CD14-positive monocyte (primary cell): ENCODE data around the gene GAREM1. TPM values are rescaled to one million over a fixed set of nuclear protein-coding genes. Genes with fewer than 3 reads are reported as not detected.

Source experiments
- DNase-seq, 3 donors: peaks; one replicate each; pipeline ENCODE4 v3.0.0-alpha.2; 2011 to 2022
- H2AFZ ChIP-seq: 2 replicates; pipeline ENCODE4 v1.6.0; 2012; ENCODE audit warnings: mild to moderate bottlenecking, low read depth, low read length, inconsistent platforms; ENCODE audit not compliant: insufficient read depth, poor library complexity, severe bottlenecking
- H3K27ac ChIP-seq, 2 donors: 1 replicate in 1 of 2; 2 replicates in 1 of 2; pipeline ENCODE4 v1.5.1; 2012 to 2013; ENCODE audit warnings: low read length in 2 of 2, control low read depth in 1 of 2, inconsistent platforms in 1 of 2, low read depth in 1 of 2, mild to moderate bottlenecking in 1 of 2
- H3K27me3 ChIP-seq, 2 donors: one replicate each; pipeline versions ENCODE4 v1.6.0 to v1.6.1; 2011 to 2013; ENCODE audit warnings: low read length in 2 of 2; ENCODE audit not compliant: control insufficient read depth in 2 of 2, insufficient read depth in 2 of 2
- H3K36me3 ChIP-seq, 2 donors: replicated peaks in 1 of 2; 1 replicate in 1 of 2; 2 replicates in 1 of 2; pipeline versions ENCODE4 v1.5.1 to v1.6.1; 2012 to 2013; ENCODE audit warnings: low read length in 2 of 2, control low read depth in 1 of 2, inconsistent platforms in 1 of 2, mild to moderate bottlenecking in 1 of 2; ENCODE audit not compliant: insufficient read depth in 2 of 2, control insufficient read depth in 1 of 2
- H3K4me1 ChIP-seq, 2 donors: 1 replicate in 1 of 2; 2 replicates in 1 of 2; pipeline versions ENCODE4 v1.5.1 to v1.6.1; 2012 to 2013; ENCODE audit warnings: low read length in 2 of 2, control low read depth in 1 of 2, inconsistent platforms in 1 of 2, mild to moderate bottlenecking in 1 of 2, moderate library complexity in 1 of 2; ENCODE audit not compliant: insufficient read depth in 2 of 2, control insufficient read depth in 1 of 2
- H3K4me2 ChIP-seq: replicated peaks from 2 replicates; pipeline ENCODE3; 2012; ENCODE audit warnings: low read length, moderate library complexity, mild to moderate bottlenecking; ENCODE audit not compliant: poor library complexity, severe bottlenecking; ENCODE audit errors: extremely low read depth
- H3K4me3 ChIP-seq, 3 experiments: fragments of 200-600 bp in 1 of 3; sonication (generic) in 1 of 3; replicated peaks in 1 of 3; 1 replicate in 2 of 3; 2 replicates in 1 of 3; pipeline ENCODE4 v1.5.1; 2011 to 2013; ENCODE audit warnings: low read length in 3 of 3, mild to moderate bottlenecking in 3 of 3, control low read depth in 2 of 3, low read depth in 2 of 3, inconsistent platforms in 1 of 3, moderate library complexity in 1 of 3
- H3K79me2 ChIP-seq: 2 replicates; pipeline ENCODE4 v1.6.0; 2012; ENCODE audit warnings: mild to moderate bottlenecking, control low read depth, inconsistent platforms, low read length, moderate library complexity; ENCODE audit not compliant: insufficient read depth
- H3K9ac ChIP-seq: 2 replicates; pipeline ENCODE4 v1.6.0; 2017; ENCODE audit warnings: low read length, mild to moderate bottlenecking; ENCODE audit not compliant: insufficient read depth, poor library complexity, severe bottlenecking
- H3K9me3 ChIP-seq, 2 donors: replicated peaks in 1 of 2; 1 replicate in 1 of 2; 2 replicates in 1 of 2; pipeline versions ENCODE4 v1.5.1 to v1.6.1; 2012 to 2013; ENCODE audit warnings: low read length in 2 of 2, control low read depth in 1 of 2; ENCODE audit not compliant: control insufficient read depth in 1 of 2, insufficient read depth in 1 of 2
- H4K20me1 ChIP-seq: 2 replicates; pipeline ENCODE4 v1.6.0; 2012; ENCODE audit warnings: mild to moderate bottlenecking, low read length, control low read depth, moderate library complexity; ENCODE audit not compliant: insufficient read depth
- H3K27ac Mint-ChIP-seq, 7 donors: one replicate each; pipeline ENCODE4 v1.8.0; 2020; ENCODE audit warnings: mild to moderate bottlenecking in 7 of 7, mixed read lengths in 7 of 7, moderate library complexity in 6 of 7, inconsistent platforms in 2 of 7
- H3K27me3 Mint-ChIP-seq, 3 donors: one replicate each; pipeline ENCODE4 v1.8.0; 2021 to 2022; ENCODE audit warnings: low read depth in 3 of 3, mild to moderate bottlenecking in 3 of 3, mixed read lengths in 3 of 3, moderate library complexity in 3 of 3, inconsistent platforms in 1 of 3
- H3K36me3 Mint-ChIP-seq, 2 donors: one replicate each; pipeline ENCODE4 v1.8.0; 2020; ENCODE audit warnings: mixed read lengths in 2 of 2, inconsistent platforms in 1 of 2, mild to moderate bottlenecking in 1 of 2
- H3K4me1 Mint-ChIP-seq: one replicate; pipeline ENCODE4 v1.8.0; 2020; ENCODE audit warnings: mild to moderate bottlenecking, mixed read lengths
- H3K4me3 Mint-ChIP-seq, 2 donors: one replicate each; pipeline ENCODE4 v1.8.0; 2020; ENCODE audit warnings: mild to moderate bottlenecking in 2 of 2, mixed read lengths in 2 of 2, moderate library complexity in 1 of 2
- H3K9me3 Mint-ChIP-seq, 7 donors: one replicate each; pipeline ENCODE4 v1.8.0; 2020 to 2022; ENCODE audit warnings: mixed read lengths in 7 of 7, mild to moderate bottlenecking in 6 of 7, moderate library complexity in 6 of 7, inconsistent platforms in 2 of 7
- CTCF ChIP-seq: fragments of 200-600 bp; IDR thresholded peaks from one replicate; pipeline ENCODE4 v1.8.0; 2022; ENCODE audit warnings: antibody characterized with exemption, mild to moderate bottlenecking
- WGBS: methylation state at CpG from one replicate; pipeline ENCODE4 v1.1.5; 2013; ENCODE audit warnings: missing lambda C conversion rate; ENCODE audit not compliant: insufficient coverage; 5-methylcytosine and 5-hydroxymethylcytosine counted together
- intact Hi-C, 2 donors: fragments of 100-400 bp; cut with micrococcal nuclease; formaldehyde crosslinking; loops; one replicate each; pipeline versions ENCODE4 v1.15.0 to v1.15.1; 2023
- polyA plus RNA-seq, 3 donors: library from polyadenylated mRNA; depleted of rRNA in 1 of 3; unstranded in 2 of 3; stranded (reverse) in 1 of 3; fragments of 300-500 nt in 2 of 3; fragments of >200 nt in 1 of 3; fragmentation: Illumina TruSeq in 2 of 3; gene quantifications; 1 replicate in 2 of 3; 2 replicates in 1 of 3; pipeline ENCODE4 v1.2.3, GENCODE V29; 2012 to 2021

GAREM1 gene
- polyA plus RNA-seq, 3 donors = 0.24 TPM; not detected in 2

GRCh38 chr18:32315881-32316280 lies 154.8 kb downstream of the GAREM1 start:
- Histone ChIP-seq H3K36me3 (no peaks in the 10 kb centered on the region), H3K4me1 (no peaks in the 10 kb centered on the region), H3K4me2 (no peak overlapping the region), H3K79me2 (no peaks in the 10 kb centered on the region), H3K27me3 (no peaks in the 10 kb centered on the region), H2AFZ (no peak overlapping the region), H3K4me3 (no peak overlapping the region), H3K9me3 (no peaks in the 10 kb centered on the region), H4K20me1 (no peaks in the 10 kb centered on the region), H3K9ac (no peak overlapping the region), H3K27ac (no peak overlapping the region)
- no peak for TF ChIP-seq CTCF
- intact Hi-C loops = no loop called here
- DNase-seq = no peak
- WGBS = no CpG with 5 or more reads among the region's 1 CpG
- no peaks in the 10 kb centered on the region for H3K36me3 Mint-ChIP-seq
- H3K27me3 Mint-ChIP-seq = peaks cover 0 to 2% (median 2%) of the 10 kb centered on the region in 3 donors
- H3K27ac Mint-ChIP-seq = no peak overlapping the region
- H3K4me1 Mint-ChIP-seq = no peaks in the 10 kb centered on the region
- H3K4me3 Mint-ChIP-seq = no peak overlapping the region
- peaks cover 0 to 2% (median 0%) of the 10 kb centered on the region in 7 donors for H3K9me3 Mint-ChIP-seq

DNA sequence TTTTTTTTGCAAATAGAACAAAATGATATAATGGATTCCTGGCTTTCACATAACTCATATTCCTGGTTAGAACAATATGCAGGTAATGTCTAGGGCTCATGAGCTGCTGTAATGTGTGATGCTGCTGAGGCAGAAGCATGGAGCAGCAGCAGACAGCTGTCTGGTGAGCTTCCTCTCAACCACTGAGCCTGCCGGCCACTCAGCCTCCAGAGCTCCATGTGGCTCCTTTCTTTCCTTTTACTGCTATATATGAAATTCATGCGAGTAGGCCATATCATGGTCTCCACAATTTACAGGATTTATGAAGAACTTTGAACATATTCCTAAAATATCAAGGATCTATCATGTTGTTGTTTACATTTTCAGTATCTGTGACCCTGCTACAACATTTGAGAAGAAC lies 159.9 kb downstream of the GAREM1 start:
- Histone ChIP-seq H3K27ac (no peak overlapping the region), H3K4me2 (no peak overlapping the region), H4K20me1 (no peaks in the 10 kb centered on the region), H3K4me1 (no peaks in the 10 kb centered on the region), H3K9ac (no peak overlapping the region), H2AFZ (no peak overlapping the region), H3K36me3 (no peaks in the 10 kb centered on the region), H3K4me3 (no peak overlapping the region), H3K9me3 (no peaks in the 10 kb centered on the region), H3K27me3 (no peaks in the 10 kb centered on the region), H3K79me2 (no peaks in the 10 kb centered on the region)
- Mint-ChIP-seq H3K27me3 (peaks cover 0 to 3% (median 2%) of the 10 kb centered on the region in 3 donors), H3K4me1 (no peaks in the 10 kb centered on the region), H3K9me3 (no peaks in the 10 kb centered on the region), H3K27ac (no peak overlapping the region), H3K36me3 (no peaks in the 10 kb centered on the region), H3K4me3 (no peak overlapping the region)
- WGBS = 93% methylated on average over 2 of the region's 2 CpGs
- no peak for TF ChIP-seq CTCF
- no peak for DNase-seq
- intact Hi-C loops = loop anchor here in 1 of 2 donors (2.0 kb wide), 1 partner anchor 20 kb away; no protein-coding TSS in a partner anchor
